ENCODE data around the gene ZBTB7A.
A peak's percentile ranks its signal among the peaks of the same experiment; 100 is the strongest.
"Not testable (repeated sequence)": the region's sequence is repeated elsewhere in the genome, so short reads cannot be mapped to it uniquely, and the experiment has no call there.

The ZBTB7A gene

GRCh38 chr19:4014541-4015491, 51.9 kb downstream of the ZBTB7A start:
- peak; percentile 36 for DNase-seq

GRCh38 chr19:4013886-4014540, 52.7 kb downstream of the ZBTB7A start:
- DNase-seq, result no peak

- no peak for DNase-seq
Measured at GRCh38 chr19:4012975-4013634, 53.6 kb downstream of the ZBTB7A start.

GRCh38 chr19:4012092-4012974, 54.4 kb downstream of the ZBTB7A start:
- DNase-seq, result no peak

- not testable (repeated sequence) for DNase-seq
Measured at GRCh38 chr19:4011430-4011829, 55.3 kb downstream of the ZBTB7A start.

GRCh38 chr19:4010808-4011110, 55.9 kb downstream of the ZBTB7A start:
- no peak for DNase-seq

GRCh38 chr19:4009990-4010807, 56.5 kb downstream of the ZBTB7A start:
- no peak for DNase-seq

- DNase-seq, result peak; percentile 60
Measured at GRCh38 chr19:4007836-4008539, 58.7 kb downstream of the ZBTB7A start.

GRCh38 chr19:4007021-4007835, 59.5 kb downstream of the ZBTB7A start, which contains the start of gene PIAS4:
PIAS4 (plus strand) TSS chr19:4007736; CDS start chr19:4007761, 25 bp downstream.
- DNase-seq, result peak; percentile 97

GRCh38 chr19:4005436-4005835, 61.3 kb downstream of the ZBTB7A start:
- DNase-seq, result peak; percentile 29

- not testable (repeated sequence) for DNase-seq
Measured at GRCh38 chr19:4000798-4001197, 65.9 kb downstream of the ZBTB7A start.

GRCh38 chr19:3998667-3999412, 67.9 kb downstream of the ZBTB7A start:
- DNase-seq, result not testable (repeated sequence)

GRCh38 chr19:3995607-3996006, 71.1 kb downstream of the ZBTB7A start:
- no peak for DNase-seq

Measured in hematopoietic multipotent progenitor cell treated with erythropoietin and hydrocortisone succinate and interleukin-3 and kit ligand, for 6 days (in vitro differentiated cells).